SK-N-SH (cell line): Measurements from ENCODE around the gene VCAN. TPM values are rescaled to one million over a fixed set of nuclear protein-coding genes. Genes with fewer than 3 reads are reported as not detected.

Source experiments
- CTCF ChIA-PET: fragments of 300-600, 350-600 bp; formaldehyde crosslinking; extraction: SDS; loops from one replicate; lab custom pipeline; 2021; lab: Yijun Ruan, JAX
- POLR2A ChIA-PET: fragments of 350-600 bp; sonication (Branson Sonifier 250); formaldehyde crosslinking; extraction: SDS; loops from one replicate; lab custom pipeline; 2020; ENCODE audit warnings: antibody characterized with exemption, inconsistent platforms; lab: Yijun Ruan, JAX
- DNase-seq: peaks from one replicate; pipeline ENCODE4 v3.0.0; 2012
- H2AFZ ChIP-seq: fragments of 200-600 bp; sonication (generic); 2 replicates; pipeline ENCODE4 v1.8.1; 2016; ENCODE audit warnings: antibody characterized with exemption, mild to moderate bottlenecking, low read depth
- H3F3A ChIP-seq: fragments of 200-600 bp; sonication (generic); replicated peaks from 2 replicates; pipeline ENCODE3; 2016; ENCODE audit warnings: antibody characterized with exemption, mild to moderate bottlenecking; ENCODE audit not compliant: insufficient read depth
- H3K27ac ChIP-seq, 2 experiments: fragments of 200-500 bp in 1 of 2; fragments of 200-600 bp in 1 of 2; sonication (Bioruptor generic) in 1 of 2; sonication (generic), shearing (Covaris generic) in 1 of 2; 2 replicates each; pipeline versions ENCODE4 v1.5.1 to v1.6.1; 2014 to 2016; ENCODE audit warnings: low read depth in 2 of 2, inconsistent platforms in 1 of 2, low read length in 1 of 2, mild to moderate bottlenecking in 1 of 2, mixed read lengths in 1 of 2
- H3K27me3 ChIP-seq: fragments of 200-600 bp; sonication (generic), shearing (Covaris generic); 2 replicates; pipeline ENCODE4 v1.6.1; 2016; ENCODE audit warnings: mixed run types; ENCODE audit not compliant: insufficient read depth
- H3K36me3 ChIP-seq, 2 experiments: fragments of 200-500 bp in 1 of 2; fragments of 200-600 bp in 1 of 2; sonication (Bioruptor generic) in 1 of 2; sonication (generic) in 1 of 2; replicated peaks in 1 of 2; 2 replicates each; pipeline versions ENCODE3 to v1.5.1; 2014 to 2016; ENCODE audit warnings: low read length in 1 of 2, mild to moderate bottlenecking in 1 of 2; ENCODE audit not compliant: insufficient read depth in 2 of 2, control insufficient read depth in 1 of 2
- H3K4me1 ChIP-seq, 2 experiments: fragments of 200-500 bp in 1 of 2; fragments of 200-600 bp in 1 of 2; sonication (Bioruptor generic) in 1 of 2; sonication (generic), shearing (Covaris generic) in 1 of 2; 2 replicates each; pipeline versions ENCODE4 v1.5.1 to v1.6.1; 2014 to 2016; ENCODE audit warnings: low read depth in 1 of 2, low read length in 1 of 2, mixed run types in 1 of 2; ENCODE audit not compliant: insufficient read depth in 2 of 2, control insufficient read depth in 1 of 2
- H3K4me2 ChIP-seq: fragments of 200-600 bp; sonication (generic), shearing (Covaris generic); 2 replicates; pipeline ENCODE4 v1.6.1; 2017; ENCODE audit warnings: mixed run types
- H3K4me3 ChIP-seq, 2 experiments: fragments of 200-500 bp in 1 of 2; fragments of 200-600 bp in 1 of 2; sonication (Bioruptor generic) in 1 of 2; sonication (generic), shearing (Covaris generic) in 1 of 2; 2 replicates each; pipeline versions ENCODE4 v1.5.1 to v1.8.1; 2014 to 2016; ENCODE audit warnings: low read depth in 2 of 2, inconsistent platforms in 1 of 2, low read length in 1 of 2, mild to moderate bottlenecking in 1 of 2, mixed read lengths in 1 of 2, moderate library complexity in 1 of 2
- H3K79me2 ChIP-seq: fragments of 200-600 bp; sonication (generic); 2 replicates; pipeline ENCODE4 v1.8.1; 2017; ENCODE audit warnings: mild to moderate bottlenecking; ENCODE audit not compliant: insufficient read depth
- H3K9ac ChIP-seq: fragments of 200-600 bp; sonication (generic); 2 replicates; pipeline ENCODE4 v1.6.1; 2017; ENCODE audit warnings: mixed run types
- H3K9me2 ChIP-seq: fragments of 200-600 bp; sonication (generic); 2 replicates; pipeline ENCODE4 v1.6.1; 2017; ENCODE audit warnings: mixed run types
- H3K9me3 ChIP-seq: fragments of 200-600 bp; sonication (generic); 2 replicates; pipeline ENCODE4 v1.6.1; 2017; ENCODE audit warnings: mixed run types, mild to moderate bottlenecking, moderate library complexity
- H4K20me1 ChIP-seq: fragments of 200-600 bp; sonication (generic); 2 replicates; pipeline ENCODE4 v1.6.1; 2017; ENCODE audit warnings: mild to moderate bottlenecking, mixed run types; ENCODE audit not compliant: insufficient read depth
- CTCF ChIP-seq: fragments of 200-600 bp; sonication (generic); IDR thresholded peaks from 2 replicates; pipeline ENCODE4 v1.6.1; 2017; ENCODE audit warnings: antibody characterized with exemption, mild to moderate bottlenecking, moderate library complexity
- FOSL2 ChIP-seq: IDR thresholded peaks from 2 replicates; pipeline ENCODE4 v1.4.0; 2012; ENCODE audit warnings: low read depth, mild to moderate bottlenecking, moderate library complexity, borderline replicate concordance
- FOXJ3 ChIP-seq: sonication (generic); formaldehyde crosslinking; IDR thresholded peaks from 2 replicates; pipeline ENCODE4 v1.5.1; 2020; ENCODE audit warnings: mild to moderate bottlenecking, missing genetic modification reagents
- GABPA ChIP-seq: IDR thresholded peaks from 2 replicates; pipeline ENCODE4 v1.4.0; 2012; ENCODE audit warnings: low read depth, mild to moderate bottlenecking
- GATA2 ChIP-seq: sonication (generic); formaldehyde crosslinking; IDR thresholded peaks from 2 replicates; pipeline ENCODE4 v1.5.0; 2020; ENCODE audit warnings: mild to moderate bottlenecking, missing genetic modification reagents
- JUND ChIP-seq: IDR thresholded peaks from 2 replicates; pipeline ENCODE4 v1.4.0; 2012
- NFIC ChIP-seq: IDR thresholded peaks from 2 replicates; pipeline ENCODE4 v1.4.0; 2012; ENCODE audit warnings: borderline replicate concordance
- NRF1 ChIP-seq: IDR thresholded peaks from 2 replicates; pipeline ENCODE4 v1.6.1; 2012; ENCODE audit warnings: low read depth, mild to moderate bottlenecking, low read length
- PBX3 ChIP-seq: IDR thresholded peaks from 2 replicates; pipeline ENCODE4; 2012
- RXRA ChIP-seq: IDR thresholded peaks from 2 replicates; pipeline ENCODE4 v1.4.0; 2012; ENCODE audit warnings: low read depth, mild to moderate bottlenecking, borderline replicate concordance
- WGBS: methylation state at CpG from one replicate; pipeline ENCODE4 v1.1.6; 2017; ENCODE audit warnings: low lambda C conversion rate; 5-methylcytosine and 5-hydroxymethylcytosine counted together
- polyA plus RNA-seq, 3 experiments: library from polyadenylated mRNA; depleted of rRNA; stranded (reverse); fragments of >200 nt; gene quantifications; 2 replicates each; pipeline ENCODE4 v1.2.3, GENCODE V29; 2012
- TF ChIP-seq, protein P1 (sequence below): IDR thresholded peaks from 2 replicates; pipeline ENCODE4 v1.6.1; 2012; ENCODE audit warnings: mild to moderate bottlenecking, low read depth, low read length, moderate library complexity

Gene VCAN
- polyA plus RNA-seq, 1 of the 3 experiments (the other 2 are of a cell fraction): 142 TPM

GRCh38 chr5:83475935-83476814 lies 4.6 kb downstream of the VCAN start:
- H3K9me2 ChIP-seq: no peaks in the 10 kb centered on the region
- POLR2A ChIA-PET: no interaction called here
- H3K4me1 ChIP-seq: peaks cover 4 to 8% of the 10 kb centered on the region in 2 experiments; a peak in 2 of 4 replicates
- peak overlapping the region; percentile 9; the same call in 1 of the 2 replicates for H2AFZ ChIP-seq
- H3K4me2 ChIP-seq: peak overlapping the region; percentile 92
- no peaks in the 10 kb centered on the region for H3K27me3 ChIP-seq
- DNase-seq: no peak
- TF ChIP-seq NRF1 (no peak), RXRA (no peak)
- TF ChIP-seq, protein P1, sequence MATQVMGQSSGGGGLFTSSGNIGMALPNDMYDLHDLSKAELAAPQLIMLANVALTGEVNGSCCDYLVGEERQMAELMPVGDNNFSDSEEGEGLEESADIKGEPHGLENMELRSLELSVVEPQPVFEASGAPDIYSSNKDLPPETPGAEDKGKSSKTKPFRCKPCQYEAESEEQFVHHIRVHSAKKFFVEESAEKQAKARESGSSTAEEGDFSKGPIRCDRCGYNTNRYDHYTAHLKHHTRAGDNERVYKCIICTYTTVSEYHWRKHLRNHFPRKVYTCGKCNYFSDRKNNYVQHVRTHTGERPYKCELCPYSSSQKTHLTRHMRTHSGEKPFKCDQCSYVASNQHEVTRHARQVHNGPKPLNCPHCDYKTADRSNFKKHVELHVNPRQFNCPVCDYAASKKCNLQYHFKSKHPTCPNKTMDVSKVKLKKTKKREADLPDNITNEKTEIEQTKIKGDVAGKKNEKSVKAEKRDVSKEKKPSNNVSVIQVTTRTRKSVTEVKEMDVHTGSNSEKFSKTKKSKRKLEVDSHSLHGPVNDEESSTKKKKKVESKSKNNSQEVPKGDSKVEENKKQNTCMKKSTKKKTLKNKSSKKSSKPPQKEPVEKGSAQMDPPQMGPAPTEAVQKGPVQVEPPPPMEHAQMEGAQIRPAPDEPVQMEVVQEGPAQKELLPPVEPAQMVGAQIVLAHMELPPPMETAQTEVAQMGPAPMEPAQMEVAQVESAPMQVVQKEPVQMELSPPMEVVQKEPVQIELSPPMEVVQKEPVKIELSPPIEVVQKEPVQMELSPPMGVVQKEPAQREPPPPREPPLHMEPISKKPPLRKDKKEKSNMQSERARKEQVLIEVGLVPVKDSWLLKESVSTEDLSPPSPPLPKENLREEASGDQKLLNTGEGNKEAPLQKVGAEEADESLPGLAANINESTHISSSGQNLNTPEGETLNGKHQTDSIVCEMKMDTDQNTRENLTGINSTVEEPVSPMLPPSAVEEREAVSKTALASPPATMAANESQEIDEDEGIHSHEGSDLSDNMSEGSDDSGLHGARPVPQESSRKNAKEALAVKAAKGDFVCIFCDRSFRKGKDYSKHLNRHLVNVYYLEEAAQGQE: no peak
- TF ChIP-seq, all 33 proteins: peak for 0
- Histone ChIP-seq H3F3A (peaks cover 24% of the 10 kb centered on the region), H3K9ac (peak overlapping the region; percentile 93; the same call in 1 of the 2 replicates), H3K9me3 (no peaks in the 10 kb centered on the region), H3K27ac (peak overlapping the region; percentile 91 to 93), H3K79me2 (peaks cover 80% of the 10 kb centered on the region), H4K20me1 (peaks cover 11% of the 10 kb centered on the region; the same call in 1 of the 2 replicates), H3K36me3 (peaks cover 11 to 35% of the 10 kb centered on the region in 2 experiments), H3K4me3 (peak overlapping the region in 1 of 2 experiments; percentile 11; a peak in 1 of 4 replicates)
- 76% methylated on average over 5 of the region's 5 CpGs for WGBS
- CTCF ChIA-PET: interaction anchor here (2.3 kb wide), 1 partner anchor 1124 kb away, joined by 5 read pairs; no protein-coding TSS in a partner anchor

DNA sequence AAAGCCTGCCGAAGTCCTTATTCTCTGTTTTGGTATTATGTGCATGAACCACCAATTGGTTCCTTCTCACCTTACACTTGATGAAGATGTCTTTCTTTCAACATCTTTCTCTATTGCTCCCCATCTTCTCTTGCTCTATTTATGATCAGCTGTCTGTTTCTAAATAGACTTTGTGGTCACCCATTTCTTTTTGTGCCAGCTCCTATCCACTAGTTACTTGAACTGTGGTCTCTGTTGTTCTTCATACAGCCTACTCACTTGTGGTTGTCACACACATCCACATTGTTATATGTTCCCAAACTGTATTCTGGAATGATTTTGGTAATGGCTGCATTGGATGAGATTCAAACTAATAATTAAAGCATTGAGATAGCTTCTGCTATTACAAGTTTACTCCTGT lies 11.4 kb downstream of the VCAN start:
- H3K27me3 ChIP-seq: no peaks in the 10 kb centered on the region
- no peak overlapping the region for H3K9ac ChIP-seq
- no peak overlapping the region for H3K27ac ChIP-seq
- peaks cover 47 to 94% of the 10 kb centered on the region in 2 experiments for H3K36me3 ChIP-seq
- H3K4me2 ChIP-seq: no peak overlapping the region
- peaks cover 21% of the 10 kb centered on the region for H3F3A ChIP-seq
- peaks cover 0 to 9% of the 10 kb centered on the region in 2 experiments; a peak in 2 of 4 replicates for H3K4me1 ChIP-seq
- no peak for DNase-seq
- no peak overlapping the region for H3K4me3 ChIP-seq
- WGBS: 88% methylated on average over 1 of the region's 1 CpG
- no peak for TF ChIP-seq FOXJ3 (CRISPR knock-in tag)
- TF ChIP-seq PBX3: no peak
- no peak for TF ChIP-seq GABPA
- TF ChIP-seq FOSL2: no peak
- TF ChIP-seq RXRA: no peak
- no peak for TF ChIP-seq CTCF
- no peak for TF ChIP-seq GATA2 (CRISPR knock-in tag)
- TF ChIP-seq NFIC: no peak
- TF ChIP-seq JUND: no peak
- peaks cover 99% of the 10 kb centered on the region for H3K79me2 ChIP-seq
- CTCF ChIA-PET: interaction anchor here (1.2 to 2.2 kb wide), 2 partner anchors 10 to 11 kb away, joined by 3 to 6 read pairs; no protein-coding TSS in a partner anchor
- no peaks in the 10 kb centered on the region; the same call in 1 of the 2 replicates for H3K9me3 ChIP-seq
- POLR2A ChIA-PET: no interaction called here
- no peak overlapping the region for H2AFZ ChIP-seq
- H3K9me2 ChIP-seq: no peaks in the 10 kb centered on the region
- peaks cover 13% of the 10 kb centered on the region for H4K20me1 ChIP-seq
